ENCODE measurements around the gene RABL6.
A peak's percentile ranks its signal among the peaks of the same experiment; 100 is the strongest.

The RABL6 gene

GRCh38 chr9:136849960-136850865 is 42.5 kb downstream of the RABL6 start:
- Histone ChIP-seq H3K36me3 (ENCODE audit: control insufficient read depth, insufficient read depth, low read length) (peaks cover 8% of the 10 kb centered on the region), H3K9me3 (ENCODE audit: control insufficient read depth, low read length) (no peaks in the 10 kb centered on the region), H3K4me1 (ENCODE audit: control insufficient read depth, insufficient read depth, low read length) (peaks cover 6% of the 10 kb centered on the region), H3K27me3 (ENCODE audit: control insufficient read depth, insufficient read depth, low read length, poor library complexity, severe bottlenecking) (peaks cover 17% of the 10 kb centered on the region), H3K27ac (ENCODE audit: insufficient read depth, low read depth, low read length, poor library complexity, severe bottlenecking) (no peak overlapping the region), H3K4me3 (ENCODE audit: insufficient read depth, low read depth, low read length) (peak overlapping the region; percentile 71)
- WGBS, 2 experiments, result 67 to 68% methylated on average over 43 of the region's 43 CpGs

GRCh38 chr9:136850866-136851775 is 43.4 kb downstream of the RABL6 start:
- Histone ChIP-seq H3K27me3 (ENCODE audit: control insufficient read depth, insufficient read depth, low read length, poor library complexity, severe bottlenecking) (peaks cover 9% of the 10 kb centered on the region), H3K9me3 (ENCODE audit: control insufficient read depth, low read length) (no peaks in the 10 kb centered on the region), H3K4me1 (ENCODE audit: control insufficient read depth, insufficient read depth, low read length) (peaks cover 6% of the 10 kb centered on the region), H3K27ac (ENCODE audit: insufficient read depth, low read depth, low read length, poor library complexity, severe bottlenecking) (no peak overlapping the region), H3K36me3 (ENCODE audit: control insufficient read depth, insufficient read depth, low read length) (peaks cover 8% of the 10 kb centered on the region), H3K4me3 (ENCODE audit: insufficient read depth, low read depth, low read length) (no peak overlapping the region)
- WGBS, 2 experiments, result 94 to 95% methylated on average over 23 of the region's 23 CpGs

GRCh38 chr9:136851941-136852663 is 44.4 kb downstream of the RABL6 start, which contains the start of gene MAMDC4:
MAMDC4 (plus strand) TSS chr9:136852346; CDS start chr9:136852417, 71 bp downstream.
- Histone ChIP-seq H3K9me3 (ENCODE audit: control insufficient read depth, low read length) (no peaks in the 10 kb centered on the region), H3K4me3 (ENCODE audit: insufficient read depth, low read depth, low read length) (no peak within 1 kb of the TSS), H3K27ac (ENCODE audit: insufficient read depth, low read depth, low read length, poor library complexity, severe bottlenecking) (no peak within 1 kb of the TSS), H3K4me1 (ENCODE audit: control insufficient read depth, insufficient read depth, low read length) (peaks cover 6% of the 10 kb centered on the region), H3K27me3 (ENCODE audit: control insufficient read depth, insufficient read depth, low read length, poor library complexity, severe bottlenecking) (no peaks in the 10 kb centered on the region), H3K36me3 (ENCODE audit: control insufficient read depth, insufficient read depth, low read length) (peaks cover 8% of the 10 kb centered on the region)
- 95% methylated on average over 23 of the region's 23 CpGs for WGBS, 2 experiments

- no peaks in the 10 kb centered on the region for H3K27me3 ChIP-seq (ENCODE audit: control insufficient read depth, insufficient read depth, low read length, poor library complexity, severe bottlenecking)
- peaks cover 8% of the 10 kb centered on the region for H3K36me3 ChIP-seq (ENCODE audit: control insufficient read depth, insufficient read depth, low read length)
- 93 to 94% methylated on average over 29 of the region's 29 CpGs for WGBS, 2 experiments
- H3K4me3 ChIP-seq (ENCODE audit: insufficient read depth, low read depth, low read length), result no peak overlapping the region
- H3K27ac ChIP-seq (ENCODE audit: insufficient read depth, low read depth, low read length, poor library complexity, severe bottlenecking), result no peak overlapping the region
- no peaks in the 10 kb centered on the region for H3K9me3 ChIP-seq (ENCODE audit: control insufficient read depth, low read length)
- H3K4me1 ChIP-seq (ENCODE audit: control insufficient read depth, insufficient read depth, low read length), result peaks cover 6% of the 10 kb centered on the region
These were observed 45.2 kb downstream of the RABL6 start for GRCh38 chr9:136852664-136853595.

- WGBS, 2 experiments, result 92% methylated on average over 18 of the region's 18 CpGs
- Histone ChIP-seq H3K36me3 (ENCODE audit: control insufficient read depth, insufficient read depth, low read length) (peaks cover 8% of the 10 kb centered on the region), H3K4me3 (ENCODE audit: insufficient read depth, low read depth, low read length) (no peak overlapping the region), H3K9me3 (ENCODE audit: control insufficient read depth, low read length) (no peaks in the 10 kb centered on the region), H3K4me1 (ENCODE audit: control insufficient read depth, insufficient read depth, low read length) (peaks cover 6% of the 10 kb centered on the region), H3K27me3 (ENCODE audit: control insufficient read depth, insufficient read depth, low read length, poor library complexity, severe bottlenecking) (no peaks in the 10 kb centered on the region), H3K27ac (ENCODE audit: insufficient read depth, low read depth, low read length, poor library complexity, severe bottlenecking) (no peak overlapping the region)
These were observed 45.9 kb downstream of the RABL6 start for GRCh38 chr9:136853596-136854112.

GRCh38 chr9:136854113-136854841 is 46.5 kb downstream of the RABL6 start:
- Histone ChIP-seq H3K36me3 (ENCODE audit: control insufficient read depth, insufficient read depth, low read length) (peaks cover 8% of the 10 kb centered on the region), H3K4me1 (ENCODE audit: control insufficient read depth, insufficient read depth, low read length) (peaks cover 6% of the 10 kb centered on the region), H3K4me3 (ENCODE audit: insufficient read depth, low read depth, low read length) (no peak overlapping the region), H3K27me3 (ENCODE audit: control insufficient read depth, insufficient read depth, low read length, poor library complexity, severe bottlenecking) (no peaks in the 10 kb centered on the region), H3K9me3 (ENCODE audit: control insufficient read depth, low read length) (no peaks in the 10 kb centered on the region), H3K27ac (ENCODE audit: insufficient read depth, low read depth, low read length, poor library complexity, severe bottlenecking) (no peak overlapping the region)
- 92 to 93% methylated on average over 30 of the region's 30 CpGs for WGBS, 2 experiments

GRCh38 chr9:136854842-136855460 is 47.2 kb downstream of the RABL6 start:
- peaks cover 6% of the 10 kb centered on the region for H3K4me1 ChIP-seq (ENCODE audit: control insufficient read depth, insufficient read depth, low read length)
- no peak overlapping the region for H3K4me3 ChIP-seq (ENCODE audit: insufficient read depth, low read depth, low read length)
- no peaks in the 10 kb centered on the region for H3K27me3 ChIP-seq (ENCODE audit: control insufficient read depth, insufficient read depth, low read length, poor library complexity, severe bottlenecking)
- no peak overlapping the region for H3K27ac ChIP-seq (ENCODE audit: insufficient read depth, low read depth, low read length, poor library complexity, severe bottlenecking)
- H3K9me3 ChIP-seq (ENCODE audit: control insufficient read depth, low read length), result no peaks in the 10 kb centered on the region
- WGBS, 2 experiments, result 93 to 95% methylated on average over 23 of the region's 23 CpGs
- H3K36me3 ChIP-seq (ENCODE audit: control insufficient read depth, insufficient read depth, low read length), result peaks cover 8% of the 10 kb centered on the region

GRCh38 chr9:136855461-136856078 is 47.8 kb downstream of the RABL6 start:
- Histone ChIP-seq H3K27me3 (ENCODE audit: control insufficient read depth, insufficient read depth, low read length, poor library complexity, severe bottlenecking) (no peaks in the 10 kb centered on the region), H3K9me3 (ENCODE audit: control insufficient read depth, low read length) (no peaks in the 10 kb centered on the region), H3K27ac (ENCODE audit: insufficient read depth, low read depth, low read length, poor library complexity, severe bottlenecking) (no peak overlapping the region), H3K4me1 (ENCODE audit: control insufficient read depth, insufficient read depth, low read length) (no peaks in the 10 kb centered on the region), H3K4me3 (ENCODE audit: insufficient read depth, low read depth, low read length) (no peak overlapping the region), H3K36me3 (ENCODE audit: control insufficient read depth, insufficient read depth, low read length) (peaks cover 10% of the 10 kb centered on the region)
- WGBS, 2 experiments, result 92 to 93% methylated on average over 26 of the region's 26 CpGs

All from ectodermal cell (in vitro differentiated cells).